Tibial nerve (tissue), 4 donors: ENCODE measurements around the gene RBM19.

Experiments used
- EP300 ChIP-seq, 2 donors: sonication (generic); formaldehyde crosslinking; IDR thresholded peaks; one replicate each; pipeline ENCODE4 v1.6.1; 2017; ENCODE audit warnings: antibody characterized with exemption in 2 of 2, mild to moderate bottlenecking in 1 of 2
- POLR2A ChIP-seq, 2 donors: fragments of 450-650 bp; IDR thresholded peaks; one replicate each; pipeline ENCODE4 v1.6.1; 2017; ENCODE audit warnings: antibody characterized with exemption in 2 of 2, mild to moderate bottlenecking in 2 of 2, moderate library complexity in 2 of 2
- TF ChIP-seq, protein P1 (sequence below), 5 experiments: fragments of 200-600 bp in 3 of 5; fragments of 450-650 bp in 2 of 5; sonication (generic) in 3 of 5; IDR thresholded peaks; one replicate each; pipeline ENCODE4 v1.5.1; 2016 to 2019; ENCODE audit warnings: antibody characterized with exemption in 5 of 5, mild to moderate bottlenecking in 3 of 5, moderate library complexity in 2 of 5

DNA sequence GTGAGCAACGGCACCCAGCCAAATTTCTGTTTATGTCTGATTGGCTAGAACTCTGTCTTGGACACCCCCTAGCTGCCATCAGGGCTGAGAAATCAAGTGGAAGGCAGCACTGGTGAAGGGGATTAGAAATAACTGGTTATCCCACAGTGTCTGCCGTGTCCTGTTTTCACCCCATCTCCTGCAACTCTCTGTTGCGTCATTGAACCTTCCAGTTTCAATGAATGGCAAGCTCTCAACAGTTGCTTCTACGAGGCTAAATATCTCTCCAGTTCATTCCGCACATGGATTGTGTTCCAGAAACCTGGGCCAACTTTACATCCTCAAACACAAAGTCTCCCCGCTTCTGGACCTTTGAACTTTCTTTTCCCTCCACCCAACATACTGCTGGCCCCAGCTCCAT, 173.7 kb downstream of the RBM19 start:
- TF ChIP-seq, protein P1, sequence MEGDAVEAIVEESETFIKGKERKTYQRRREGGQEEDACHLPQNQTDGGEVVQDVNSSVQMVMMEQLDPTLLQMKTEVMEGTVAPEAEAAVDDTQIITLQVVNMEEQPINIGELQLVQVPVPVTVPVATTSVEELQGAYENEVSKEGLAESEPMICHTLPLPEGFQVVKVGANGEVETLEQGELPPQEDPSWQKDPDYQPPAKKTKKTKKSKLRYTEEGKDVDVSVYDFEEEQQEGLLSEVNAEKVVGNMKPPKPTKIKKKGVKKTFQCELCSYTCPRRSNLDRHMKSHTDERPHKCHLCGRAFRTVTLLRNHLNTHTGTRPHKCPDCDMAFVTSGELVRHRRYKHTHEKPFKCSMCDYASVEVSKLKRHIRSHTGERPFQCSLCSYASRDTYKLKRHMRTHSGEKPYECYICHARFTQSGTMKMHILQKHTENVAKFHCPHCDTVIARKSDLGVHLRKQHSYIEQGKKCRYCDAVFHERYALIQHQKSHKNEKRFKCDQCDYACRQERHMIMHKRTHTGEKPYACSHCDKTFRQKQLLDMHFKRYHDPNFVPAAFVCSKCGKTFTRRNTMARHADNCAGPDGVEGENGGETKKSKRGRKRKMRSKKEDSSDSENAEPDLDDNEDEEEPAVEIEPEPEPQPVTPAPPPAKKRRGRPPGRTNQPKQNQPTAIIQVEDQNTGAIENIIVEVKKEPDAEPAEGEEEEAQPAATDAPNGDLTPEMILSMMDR (IDR thresholded peaks at IDR 0.05), result no peak
- TF ChIP-seq POLR2A (IDR thresholded peaks at IDR 0.05) (no peak), EP300 (IDR thresholded peaks at IDR 0.05) (no peak)
